ENCODE data around the gene MLKL.

DNA sequence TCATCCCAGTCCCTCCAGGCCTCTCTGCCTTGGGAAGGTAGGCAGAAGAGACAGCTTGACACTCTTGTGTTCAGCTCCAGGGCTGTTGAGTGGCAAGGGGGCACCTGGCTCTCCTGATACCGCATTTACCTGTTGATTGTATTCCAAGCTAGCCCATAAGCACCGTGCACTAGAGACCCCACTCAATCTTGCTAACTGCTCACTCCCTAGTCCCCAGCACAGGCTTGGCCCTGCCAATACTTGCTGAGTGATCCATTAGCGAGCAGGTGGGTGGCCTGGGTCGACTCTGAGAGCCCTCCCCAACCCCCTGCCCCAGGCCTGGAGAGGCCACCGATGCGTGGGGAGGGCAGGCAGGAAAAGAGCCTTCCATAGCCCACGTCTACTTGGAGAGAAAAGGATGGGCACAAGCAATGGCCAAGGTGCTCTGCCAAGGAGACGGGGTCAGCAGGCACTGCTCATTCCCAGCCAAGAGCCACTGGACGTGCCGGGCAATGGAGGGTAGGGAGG lies 44.5 kb upstream of the MLKL start:
- TF ChIP-seq, protein P1, sequence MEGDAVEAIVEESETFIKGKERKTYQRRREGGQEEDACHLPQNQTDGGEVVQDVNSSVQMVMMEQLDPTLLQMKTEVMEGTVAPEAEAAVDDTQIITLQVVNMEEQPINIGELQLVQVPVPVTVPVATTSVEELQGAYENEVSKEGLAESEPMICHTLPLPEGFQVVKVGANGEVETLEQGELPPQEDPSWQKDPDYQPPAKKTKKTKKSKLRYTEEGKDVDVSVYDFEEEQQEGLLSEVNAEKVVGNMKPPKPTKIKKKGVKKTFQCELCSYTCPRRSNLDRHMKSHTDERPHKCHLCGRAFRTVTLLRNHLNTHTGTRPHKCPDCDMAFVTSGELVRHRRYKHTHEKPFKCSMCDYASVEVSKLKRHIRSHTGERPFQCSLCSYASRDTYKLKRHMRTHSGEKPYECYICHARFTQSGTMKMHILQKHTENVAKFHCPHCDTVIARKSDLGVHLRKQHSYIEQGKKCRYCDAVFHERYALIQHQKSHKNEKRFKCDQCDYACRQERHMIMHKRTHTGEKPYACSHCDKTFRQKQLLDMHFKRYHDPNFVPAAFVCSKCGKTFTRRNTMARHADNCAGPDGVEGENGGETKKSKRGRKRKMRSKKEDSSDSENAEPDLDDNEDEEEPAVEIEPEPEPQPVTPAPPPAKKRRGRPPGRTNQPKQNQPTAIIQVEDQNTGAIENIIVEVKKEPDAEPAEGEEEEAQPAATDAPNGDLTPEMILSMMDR (IDR thresholded peaks at IDR 0.05): no peak
- TF ChIP-seq POLR2AphosphoS5 (IDR thresholded peaks at IDR 0.05) (no peak), POLR2A (IDR thresholded peaks at IDR 0.05) (no peak)

Measured in prostate gland (tissue), 2 donors.